Aorta (tissue), 5 donors: Measurements from ENCODE around the gene SYNPO. TPM values are rescaled to one million over a fixed set of nuclear protein-coding genes. Genes with fewer than 3 reads are reported as not detected.

Experiments used
- ATAC-seq: fragments of 200-7000 bp; cut with Tn5 transposase; one replicate; pipeline ENCODE4 v1.9.1; 2022; ENCODE audit warnings: moderate library complexity; ENCODE audit not compliant: low FRiP score
- DNase-seq, 2 donors: peaks; one replicate each; pipeline ENCODE4 v3.0.0-alpha.2; 2020
- H3K27ac ChIP-seq, 2 donors: one replicate each; pipeline ENCODE4 v1.5.1; 2013; ENCODE audit warnings: low read length in 2 of 2, mild to moderate bottlenecking in 2 of 2, moderate library complexity in 2 of 2, control low read depth in 1 of 2, inconsistent platforms in 1 of 2, low read depth in 1 of 2
- H3K27me3 ChIP-seq, 2 donors: one replicate each; pipeline ENCODE4 v1.6.1; 2013; ENCODE audit warnings: control low read depth in 1 of 2, low read length in 1 of 2, mild to moderate bottlenecking in 1 of 2, moderate library complexity in 1 of 2; ENCODE audit not compliant: insufficient read depth in 2 of 2, control insufficient read depth in 1 of 2
- H3K36me3 ChIP-seq, 2 donors: one replicate each; pipeline ENCODE4 v1.6.1; 2013; ENCODE audit warnings: control low read depth in 1 of 2, low read length in 1 of 2, mild to moderate bottlenecking in 1 of 2; ENCODE audit not compliant: insufficient read depth in 2 of 2, control insufficient read depth in 1 of 2
- H3K4me1 ChIP-seq, 2 donors: one replicate each; pipeline ENCODE4 v1.6.1; 2013; ENCODE audit warnings: low read length in 2 of 2, control low read depth in 1 of 2, mild to moderate bottlenecking in 1 of 2, moderate library complexity in 1 of 2; ENCODE audit not compliant: insufficient read depth in 2 of 2, control insufficient read depth in 1 of 2
- H3K4me3 ChIP-seq, 2 donors: one replicate each; pipeline ENCODE4 v1.5.1; 2013; ENCODE audit warnings: low read length in 2 of 2, control low read depth in 1 of 2, mild to moderate bottlenecking in 1 of 2
- H3K9me3 ChIP-seq: one replicate; pipeline ENCODE4 v1.6.1; 2013; ENCODE audit warnings: mild to moderate bottlenecking, low read length; ENCODE audit not compliant: control insufficient read depth
- WGBS, 2 donors: extraction: QIAGEN DNeasy Blood & Tissue Kit; methylation state at CpG; one replicate each; pipeline ENCODE4 v1.1.7; 2013; 5-methylcytosine and 5-hydroxymethylcytosine counted together
- intact Hi-C, 2 donors: fragments of 100-400 bp; cut with DNase I; formaldehyde crosslinking; loops; one replicate each; pipeline versions ENCODE4 v1.14.2 to v1.15.0; 2022
- polyA plus RNA-seq, 2 donors: library from polyadenylated mRNA; stranded (reverse); fragments of 200-250 nt; gene quantifications; one replicate each; pipeline ENCODE4 v1.2.3, GENCODE V29; 2013
- total RNA-seq, 2 donors: library from RNA; stranded (reverse); fragmentation: NEBNext Ultra II Directional; extraction: Animal tissue kit (Norgen Biotek cat#: 25700); gene quantifications; one replicate each; pipeline ENCODE4 v1.2.1, GENCODE V29; 2021
- donor health status: healthy with polysubstance abuse.
- donor health status: Bipolar disorder and iron deficiency.
- donor health status: DM: no; HTN: no; CAD: no.
- donor health status: DM: no; HTN: no; CAD: no.
- donor health status: DM: yes; HTN: yes; CAD: no.

The SYNPO gene
- total and polyA plus RNA-seq, 4 donors: 228 to 486 (median 403) TPM

GRCh38 chr5:150604010-150604409 lies 36.5 kb upstream of the SYNPO start:
- 15 to 28% methylated on average over 4 of the region's 4 CpGs for WGBS, 2 donors
- H3K4me1 ChIP-seq: peaks cover 0 to 4% of the 10 kb centered on the region in 2 donors
- no peaks in the 10 kb centered on the region for H3K27me3 ChIP-seq
- peak overlapping the region; percentile 61 to 85 for H3K27ac ChIP-seq
- H3K9me3 ChIP-seq: no peaks in the 10 kb centered on the region
- DNase-seq (peak; percentile 25 to 64), ATAC-seq (no peak)
- no peak overlapping the region for H3K4me3 ChIP-seq
- intact Hi-C loops: loop anchor here in 1 of 2 donors (5.0 kb wide), 1 partner anchor 38 kb away; the partner anchor contains the start of gene SYNPO
- H3K36me3 ChIP-seq: no peaks in the 10 kb centered on the region

DNA sequence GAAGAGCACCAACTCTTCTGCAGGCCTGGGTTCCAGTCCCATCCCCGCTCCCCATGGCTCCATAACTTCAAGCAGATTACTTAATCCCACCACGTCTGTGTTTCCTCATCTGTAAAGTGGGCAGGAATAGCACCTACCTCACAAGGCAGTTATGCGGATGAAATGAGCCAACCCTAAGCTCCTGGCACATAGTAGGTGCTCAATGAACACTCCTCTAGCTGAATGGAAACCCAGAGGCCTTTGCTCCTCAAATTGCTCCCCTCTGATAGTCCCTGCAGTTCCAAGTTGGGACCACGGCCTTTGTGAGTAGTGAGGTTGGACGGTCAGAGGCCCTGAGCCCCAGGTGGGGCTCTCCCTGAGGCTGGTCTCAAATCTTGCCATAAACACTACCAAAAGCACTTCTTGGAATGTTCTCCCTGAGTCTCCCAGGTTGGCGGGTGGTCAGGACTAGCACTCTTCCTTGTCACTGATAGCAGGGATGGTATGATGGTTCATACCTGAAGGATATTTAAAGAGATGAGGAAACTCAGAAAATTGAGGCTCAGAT lies 35.5 kb upstream of the SYNPO start:
- Histone ChIP-seq H3K27ac (peak overlapping the region; percentile 61 to 85), H3K4me3 (no peak overlapping the region), H3K9me3 (no peaks in the 10 kb centered on the region), H3K27me3 (no peaks in the 10 kb centered on the region), H3K4me1 (peaks cover 0 to 4% of the 10 kb centered on the region in 2 donors), H3K36me3 (no peaks in the 10 kb centered on the region)
- intact Hi-C loops: loop anchor here in 1 of 2 donors (5.0 kb wide), 1 partner anchor 37 kb away; the partner anchor contains the start of gene SYNPO
- WGBS, 2 donors: 22 to 31% methylated on average over 6 of the region's 6 CpGs
- ATAC-seq: no peak
- peak; percentile 26 to 55 for DNase-seq

DNA sequence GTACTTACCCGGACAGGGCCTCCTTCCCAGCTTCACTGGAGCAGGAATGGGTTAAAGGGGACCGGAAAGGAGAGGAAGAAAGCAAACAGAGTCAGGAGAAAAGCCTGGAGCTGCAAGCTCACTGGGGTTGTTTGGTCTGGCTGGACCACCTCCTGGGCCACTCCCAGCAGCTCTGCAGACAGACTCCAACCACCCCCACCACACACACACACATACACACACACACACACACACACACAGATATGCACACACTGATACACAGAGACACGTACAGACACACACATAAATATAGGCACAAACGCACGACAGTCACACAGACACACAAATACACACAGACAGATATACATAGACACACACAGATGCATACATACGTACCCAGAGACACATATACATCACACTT lies 34.9 kb upstream of the SYNPO start:
- 3 to 8% methylated on average over 5 to 6 of the region's 6 CpGs for WGBS, 2 donors
- Histone ChIP-seq H3K4me1 (peaks cover 0 to 4% of the 10 kb centered on the region in 2 donors), H3K36me3 (no peaks in the 10 kb centered on the region), H3K9me3 (no peaks in the 10 kb centered on the region), H3K4me3 (no peak overlapping the region), H3K27ac (peak overlapping the region; percentile 61 to 86), H3K27me3 (no peaks in the 10 kb centered on the region)
- peak; percentile 75 to 84 for DNase-seq
- intact Hi-C loops: no loop called here
- no peak for ATAC-seq

GRCh38 chr5:150606476-150606875 lies 34.0 kb upstream of the SYNPO start:
- peak overlapping the region in 1 of 2 donors; percentile 86 for H3K27ac ChIP-seq
- H3K36me3 ChIP-seq: no peaks in the 10 kb centered on the region
- ATAC-seq (no peak), DNase-seq (peak; percentile 30 to 52)
- H3K4me3 ChIP-seq: no peak overlapping the region
- H3K9me3 ChIP-seq: no peaks in the 10 kb centered on the region
- H3K4me1 ChIP-seq: peaks cover 0 to 4% of the 10 kb centered on the region in 2 donors
- intact Hi-C loops: no loop called here
- 24 to 34% methylated on average over 8 to 9 of the region's 9 CpGs for WGBS, 2 donors
- H3K27me3 ChIP-seq: no peaks in the 10 kb centered on the region

GRCh38 chr5:150607105-150607504 lies 33.4 kb upstream of the SYNPO start:
- DNase-seq (no peak), ATAC-seq (no peak)
- Histone ChIP-seq H3K27me3 (no peaks in the 10 kb centered on the region), H3K9me3 (no peaks in the 10 kb centered on the region), H3K4me3 (no peak overlapping the region), H3K36me3 (no peaks in the 10 kb centered on the region), H3K4me1 (no peaks in the 10 kb centered on the region), H3K27ac (peak overlapping the region; percentile 64 to 86)
- intact Hi-C loops: no loop called here
- 47 to 63% methylated on average over 6 of the region's 6 CpGs for WGBS, 2 donors

DNA sequence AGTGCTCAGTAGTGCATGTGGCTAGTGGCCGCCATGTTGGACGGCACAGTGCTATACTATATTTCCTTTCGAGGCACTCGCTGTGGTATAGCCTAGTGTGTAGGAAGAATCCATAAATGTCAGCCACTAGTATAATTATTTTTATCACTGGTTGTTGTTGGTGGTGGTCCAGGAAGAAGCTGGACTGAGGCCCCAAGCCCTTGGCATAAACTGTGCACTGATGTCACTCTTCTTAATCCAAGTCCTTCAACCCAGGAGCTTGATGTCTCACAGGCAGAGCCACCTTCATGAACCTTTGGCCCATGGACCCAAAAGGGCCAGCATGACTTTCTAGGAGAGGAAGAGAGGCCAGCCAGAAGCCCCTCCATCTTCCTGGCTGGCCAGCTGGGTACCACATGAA lies 32.5 kb upstream of the SYNPO start:
- H3K27ac ChIP-seq: peak overlapping the region; percentile 49 to 93
- H3K4me1 ChIP-seq: no peaks in the 10 kb centered on the region
- no peaks in the 10 kb centered on the region for H3K27me3 ChIP-seq

DNA sequence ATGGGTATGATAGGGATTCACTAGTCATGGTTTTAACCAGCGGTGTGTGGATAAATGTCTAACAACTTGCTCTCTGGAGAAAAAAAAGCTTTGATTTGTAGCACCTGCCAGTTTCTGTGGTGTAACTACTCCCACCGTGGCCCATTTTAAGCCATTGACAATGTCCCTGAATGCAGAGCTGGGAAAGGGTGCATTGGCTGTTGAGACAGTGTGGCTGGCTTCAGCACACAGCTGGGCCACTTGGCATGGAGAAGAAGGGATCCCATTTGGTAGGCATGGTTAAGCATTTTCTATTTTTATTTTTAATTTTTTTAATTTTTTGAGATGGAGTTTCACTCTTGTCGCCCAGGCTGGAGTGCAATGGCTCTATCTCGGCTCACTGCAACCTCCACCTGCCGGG lies 31.5 kb upstream of the SYNPO start:
- H3K27ac ChIP-seq: peak overlapping the region; percentile 49 to 74

More for the DNA sequence above, 32.5 kb upstream of the SYNPO start:
- ATAC-seq (no peak), DNase-seq (peak in 1 of 2 donors; percentile 55)
- intact Hi-C loops: no loop called here
- Histone ChIP-seq H3K36me3 (no peaks in the 10 kb centered on the region), H3K9me3 (no peaks in the 10 kb centered on the region), H3K4me3 (no peak overlapping the region)
- WGBS, 2 donors: 8 to 11% methylated on average over 4 of the region's 4 CpGs

DNA sequence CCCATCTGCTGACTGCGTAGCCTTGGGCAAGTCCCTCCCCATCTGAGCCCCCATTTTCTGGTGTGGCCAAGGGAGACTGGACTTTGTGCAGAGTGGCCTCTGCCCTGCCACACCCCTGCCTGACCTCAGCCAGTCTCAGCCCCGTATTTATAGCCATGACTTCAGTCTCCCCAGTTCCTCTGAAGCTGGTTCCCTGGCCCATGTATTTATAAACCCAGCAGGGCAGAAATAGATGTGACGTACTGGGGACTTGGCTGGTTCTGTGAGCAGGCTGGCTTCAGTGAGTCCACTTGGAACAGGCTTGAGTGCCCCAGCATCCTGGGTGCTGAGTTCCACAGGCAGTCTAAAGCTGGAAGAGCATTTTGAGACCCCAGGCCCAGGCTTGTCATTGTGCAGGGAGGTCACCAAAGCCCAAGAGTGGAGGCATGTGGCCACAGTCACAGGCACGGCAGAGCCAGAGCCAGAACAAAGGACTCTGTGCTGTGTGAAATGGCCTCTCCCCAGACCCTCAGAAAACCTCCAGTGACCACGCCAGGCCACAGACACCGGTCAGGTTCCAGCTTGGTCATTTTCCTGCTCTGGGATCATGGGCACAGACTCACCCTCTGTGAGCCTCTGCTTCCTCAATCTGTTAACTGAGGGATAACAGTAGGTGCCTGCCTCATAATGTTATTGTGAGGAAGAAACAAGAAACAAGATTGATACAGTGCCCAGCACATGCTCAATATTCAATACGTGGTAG lies 30.4 kb upstream of the SYNPO start:
- peak; percentile 79 to 90 for DNase-seq
- WGBS, 2 donors: 2 to 5% methylated on average over 7 of the region's 7 CpGs
- peak; percentile 86 for ATAC-seq

More for the DNA sequence above, 31.5 kb upstream of the SYNPO start:
- peak in 1 of 2 donors; percentile 14 for DNase-seq
- Histone ChIP-seq H3K4me1 (peaks cover 0 to 5% of the 10 kb centered on the region in 2 donors), H3K9me3 (no peaks in the 10 kb centered on the region), H3K36me3 (no peaks in the 10 kb centered on the region), H3K27me3 (no peaks in the 10 kb centered on the region), H3K4me3 (no peak overlapping the region)
- ATAC-seq: no peak
- WGBS, 2 donors: 22 to 26% methylated on average over 5 of the region's 5 CpGs
- intact Hi-C loops: no loop called here

DNA sequence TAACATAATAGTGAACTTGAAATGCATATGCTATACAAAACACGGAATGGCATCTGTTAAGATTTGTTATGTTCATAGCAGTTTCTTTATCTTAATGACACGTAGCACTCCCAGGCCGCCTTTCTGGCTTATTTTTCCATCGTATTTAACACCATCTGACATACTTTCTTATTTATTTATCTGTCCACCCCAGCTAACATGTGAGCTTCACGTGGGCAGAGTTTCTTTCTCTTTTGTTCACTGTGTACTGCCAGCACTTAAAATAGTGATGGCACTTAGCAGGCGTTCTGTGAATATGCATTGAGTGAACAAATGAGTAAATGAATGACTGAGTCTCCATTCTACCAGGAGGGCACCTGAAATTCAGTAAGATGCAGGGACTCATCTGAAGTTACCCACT lies 29.4 kb upstream of the SYNPO start:
- peak overlapping the region; percentile 31 to 86 for H3K27ac ChIP-seq
- no peak overlapping the region for H3K4me3 ChIP-seq
- 5 to 9% methylated on average over 6 of the region's 6 CpGs for WGBS, 2 donors
- no peaks in the 10 kb centered on the region for H3K9me3 ChIP-seq
- no peaks in the 10 kb centered on the region for H3K36me3 ChIP-seq
- ATAC-seq: no peak
- intact Hi-C loops: no loop called here
- DNase-seq: no peak
- peaks cover 0 to 11% of the 10 kb centered on the region in 2 donors for H3K4me1 ChIP-seq
- no peaks in the 10 kb centered on the region for H3K27me3 ChIP-seq

More for the DNA sequence above, 30.4 kb upstream of the SYNPO start:
- H3K36me3 ChIP-seq: no peaks in the 10 kb centered on the region
- H3K9me3 ChIP-seq: no peaks in the 10 kb centered on the region
- peak overlapping the region; percentile 93 to 99 for H3K27ac ChIP-seq
- no peaks in the 10 kb centered on the region for H3K27me3 ChIP-seq
- peaks cover 0 to 6% of the 10 kb centered on the region in 2 donors for H3K4me1 ChIP-seq
- no peak overlapping the region for H3K4me3 ChIP-seq
- intact Hi-C loops: no loop called here
